ENCODE results near the gene LYSMD1.

The LYSMD1 gene

GRCh38 chr1:151210830-151211229, 45.1 kb upstream of the LYSMD1 start:
- CTCF ChIA-PET, result no interaction called here
- TF ChIP-seq ZBTB21 (tag by site-specific recombination; IDR thresholded peaks at IDR 0.05) (peak; percentile 72; the same call in 1 of the 2 replicates), ZNF571 (tag by site-specific recombination; IDR thresholded peaks at IDR 0.05) (no peak), MZF1 (tag by site-specific recombination; IDR thresholded peaks at IDR 0.05; ENCODE audit: borderline replicate concordance) (no peak), ZNF518A (tag by site-specific recombination; conservative IDR thresholded peaks at IDR 0.05; ENCODE audit: low read depth) (no peak), TRIM28 (IDR thresholded peaks at IDR 0.05; ENCODE audit: borderline replicate concordance, low read length) (no peak), ZNF610 (tag by site-specific recombination; IDR thresholded peaks at IDR 0.05; ENCODE audit: borderline replicate concordance) (no peak), ZNF596 (tag by site-specific recombination; IDR thresholded peaks at IDR 0.05) (no peak), GFI1B (tag by site-specific recombination; IDR thresholded peaks at IDR 0.05) (no peak), YY2 (tag by site-specific recombination; IDR thresholded peaks at IDR 0.05) (no peak), ZNF24 (tag by site-specific recombination; IDR thresholded peaks at IDR 0.05) (no peak), INSM2 (tag by site-specific recombination; IDR thresholded peaks at IDR 0.05) (peak; percentile 61; the same call in 1 of the 2 replicates), ZNF747 (tag by site-specific recombination; IDR thresholded peaks at IDR 0.05) (no peak), ZBTB6 (tag by site-specific recombination; IDR thresholded peaks at IDR 0.05) (no peak), CTCF (tag by site-specific recombination; IDR thresholded peaks at IDR 0.05) (no peak), BCL6B (tag by site-specific recombination; IDR thresholded peaks at IDR 0.05) (no peak), HIC1 (tag by site-specific recombination; IDR thresholded peaks at IDR 0.05) (peak; percentile 44; the same call in 1 of the 2 replicates), ZNF530 (tag by site-specific recombination; IDR thresholded peaks at IDR 0.05; ENCODE audit: low read depth) (no peak), ZNF16 (tag by site-specific recombination; IDR thresholded peaks at IDR 0.05; ENCODE audit: low read depth) (no peak), BCL11A (tag by site-specific recombination; IDR thresholded peaks at IDR 0.05; ENCODE audit: low read depth) (no peak), SP7 (tag by site-specific recombination; IDR thresholded peaks at IDR 0.05) (peak; percentile 99), ZBTB44 (tag by site-specific recombination; IDR thresholded peaks at IDR 0.05) (peak; percentile 96), ZBTB8A (tag by site-specific recombination; IDR thresholded peaks at IDR 0.05) (0 out of 2 replicates have a peak, but pooled peaks have one; percentile 14), ZNF37A (tag by site-specific recombination; IDR thresholded peaks at IDR 0.05) (no peak)

More at GRCh38 chr1:151210830-151211229, 45.1 kb upstream of the LYSMD1 start:
- H3K4me3 ChIP-seq (ENCODE audit: low read depth, low read length), result no peak overlapping the region
- no peak overlapping the region for H3K27ac ChIP-seq (ENCODE audit: extremely low read depth, low read depth, low read length)
- peaks cover 46 to 47% of the 10 kb centered on the region in 2 experiments for H3K36me3 ChIP-seq (ENCODE audit: control insufficient read depth in 2 of 2, insufficient read depth in 1 of 2, low read length in 2 of 2)
- H3K4me1 ChIP-seq (ENCODE audit: control insufficient read depth, insufficient read depth, low read length), result peaks cover 4% of the 10 kb centered on the region
- POLR2A ChIA-PET, result interaction anchor here (0.6 to 1.6 kb wide), 2 partner anchors 9 to 11 kb away, joined by 3 to 7 read pairs; no protein-coding TSS in a partner anchor
- no peaks in the 10 kb centered on the region for H3K9me3 ChIP-seq (ENCODE audit: control insufficient read depth, insufficient read depth, low read depth, low read length)
